Activated T-cell treated with anti-CD3 and anti-CD28 coated beads for 1 hour (primary cell): ENCODE results near the gene ANKRD13D.

Experiments
- DNase-seq: peaks from one replicate; pipeline ENCODE4 v3.0.0-alpha.2; 2020; ENCODE audit warnings: low read depth

ANKRD13D gene

GRCh38 chr11:67261946-67262681 is 27.0 kb upstream of the ANKRD13D start:
- no peak for DNase-seq

- DNase-seq: peak; percentile 62
Observed at GRCh38 chr11:67262731-67263675, 26.1 kb upstream of the ANKRD13D start.

DNA sequence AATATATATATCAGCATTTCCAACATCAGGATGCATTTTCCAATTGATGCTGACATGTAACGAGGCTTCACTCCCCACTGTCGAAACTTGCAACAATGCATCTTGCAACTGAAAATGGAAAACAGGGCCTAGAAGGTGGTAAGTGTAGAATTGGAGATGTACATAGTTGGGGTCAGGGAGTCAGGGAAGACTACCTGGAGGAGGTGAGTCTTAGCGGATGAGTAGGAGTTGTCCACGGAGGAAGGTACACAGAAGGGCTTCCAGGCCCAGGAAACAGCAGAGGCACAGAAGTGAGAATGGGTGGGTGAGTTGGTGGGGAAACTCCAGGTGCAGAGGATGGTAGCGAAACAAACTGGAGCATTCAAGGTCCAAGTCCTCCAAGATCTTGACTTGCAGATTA is 24.8 kb upstream of the ANKRD13D start:
- no peak for DNase-seq

- DNase-seq: no peak
Observed at GRCh38 chr11:67264877-67265632, 24.0 kb upstream of the ANKRD13D start.

DNA sequence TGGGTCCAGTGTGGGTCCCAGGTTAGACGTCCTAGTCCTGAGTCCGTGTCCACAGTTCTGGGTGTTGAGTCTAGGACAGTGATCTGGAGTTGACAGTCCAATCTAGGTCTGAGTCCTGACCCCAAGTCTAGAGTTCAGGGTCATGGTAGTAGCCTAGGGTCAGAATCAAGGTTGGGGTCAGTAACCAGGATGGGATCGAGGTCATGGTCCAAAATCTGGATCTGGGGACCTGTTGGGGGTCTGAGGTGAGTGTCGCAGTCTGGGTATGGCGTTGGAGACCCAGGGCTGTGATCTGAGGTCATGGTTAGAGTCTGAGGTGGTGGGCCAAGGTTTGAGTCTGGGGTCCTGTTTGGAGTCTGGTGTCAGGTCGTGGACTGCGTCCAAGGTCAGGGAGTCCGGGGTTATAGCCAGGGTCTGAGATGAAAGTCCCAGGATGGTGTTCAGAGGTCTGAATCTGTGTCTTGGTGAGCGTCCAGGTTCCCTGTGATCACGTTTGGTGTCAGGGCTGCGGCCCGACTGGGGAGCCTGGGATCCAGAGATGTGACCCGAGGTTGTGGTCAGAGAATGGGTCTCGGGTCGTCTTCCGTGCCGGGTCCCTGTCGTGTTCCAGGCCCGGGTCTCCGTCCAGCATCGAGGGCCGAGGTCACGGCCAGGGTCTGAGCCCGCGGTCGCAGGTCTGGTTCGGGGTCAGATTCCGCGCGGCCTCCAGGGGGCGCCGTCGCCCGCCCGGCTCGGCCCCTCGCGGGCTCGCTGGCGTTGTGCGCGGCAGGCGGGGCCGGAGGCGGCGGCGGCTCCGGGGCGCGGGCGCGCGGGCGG is 23.3 kb upstream of the ANKRD13D start:
- peak; percentile 68 for DNase-seq

DNA sequence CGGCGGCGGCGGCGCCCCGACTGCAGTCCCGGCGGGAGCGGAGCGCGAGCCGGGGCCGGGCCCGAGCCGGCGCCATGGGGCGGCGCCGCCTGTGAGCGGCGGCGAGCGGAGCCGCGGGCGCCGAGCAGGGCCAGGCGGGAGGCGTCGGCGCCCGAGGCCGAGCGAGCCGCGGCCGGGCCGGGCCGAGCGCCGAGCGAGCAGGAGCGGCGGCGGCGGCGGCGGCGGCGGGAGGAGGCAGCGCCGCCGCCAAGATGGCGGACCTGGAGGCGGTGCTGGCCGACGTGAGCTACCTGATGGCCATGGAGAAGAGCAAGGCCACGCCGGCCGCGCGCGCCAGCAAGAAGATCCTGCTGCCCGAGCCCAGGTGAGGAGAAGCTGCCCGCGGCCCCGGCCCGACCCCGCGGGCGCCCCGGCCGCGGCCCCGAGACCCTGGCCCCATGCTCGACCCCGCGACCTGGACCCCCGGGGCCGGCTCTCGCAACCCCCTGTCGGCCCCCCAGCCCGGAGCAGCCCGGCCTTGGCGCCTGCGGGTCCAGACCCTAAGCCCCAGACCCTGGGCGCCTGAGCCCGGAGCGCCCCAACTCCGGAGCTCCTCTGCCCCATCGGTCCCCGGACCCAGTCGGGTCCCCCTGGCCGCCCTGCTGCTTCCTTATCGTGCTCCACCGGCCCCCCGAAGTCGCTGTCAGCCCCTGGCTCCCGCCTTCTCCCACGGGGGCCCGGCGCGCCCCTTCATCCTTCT is 22.5 kb upstream of the ANKRD13D start, which contains the start of gene GRK2:
TSS of gene GRK2 (plus strand) at position 25 of the 739 bp plus-strand sequence. CDS start at position 252, 227 bp downstream.
- no peak for DNase-seq

- no peak for DNase-seq
Observed at GRCh38 chr11:67267188-67268080, 21.7 kb upstream of the ANKRD13D start.

GRCh38 chr11:67268081-67268961 is 20.8 kb upstream of the ANKRD13D start:
- peak; percentile 45 for DNase-seq

- DNase-seq: no peak
Observed at GRCh38 chr11:67268962-67269268, 20.2 kb upstream of the ANKRD13D start.

DNA sequence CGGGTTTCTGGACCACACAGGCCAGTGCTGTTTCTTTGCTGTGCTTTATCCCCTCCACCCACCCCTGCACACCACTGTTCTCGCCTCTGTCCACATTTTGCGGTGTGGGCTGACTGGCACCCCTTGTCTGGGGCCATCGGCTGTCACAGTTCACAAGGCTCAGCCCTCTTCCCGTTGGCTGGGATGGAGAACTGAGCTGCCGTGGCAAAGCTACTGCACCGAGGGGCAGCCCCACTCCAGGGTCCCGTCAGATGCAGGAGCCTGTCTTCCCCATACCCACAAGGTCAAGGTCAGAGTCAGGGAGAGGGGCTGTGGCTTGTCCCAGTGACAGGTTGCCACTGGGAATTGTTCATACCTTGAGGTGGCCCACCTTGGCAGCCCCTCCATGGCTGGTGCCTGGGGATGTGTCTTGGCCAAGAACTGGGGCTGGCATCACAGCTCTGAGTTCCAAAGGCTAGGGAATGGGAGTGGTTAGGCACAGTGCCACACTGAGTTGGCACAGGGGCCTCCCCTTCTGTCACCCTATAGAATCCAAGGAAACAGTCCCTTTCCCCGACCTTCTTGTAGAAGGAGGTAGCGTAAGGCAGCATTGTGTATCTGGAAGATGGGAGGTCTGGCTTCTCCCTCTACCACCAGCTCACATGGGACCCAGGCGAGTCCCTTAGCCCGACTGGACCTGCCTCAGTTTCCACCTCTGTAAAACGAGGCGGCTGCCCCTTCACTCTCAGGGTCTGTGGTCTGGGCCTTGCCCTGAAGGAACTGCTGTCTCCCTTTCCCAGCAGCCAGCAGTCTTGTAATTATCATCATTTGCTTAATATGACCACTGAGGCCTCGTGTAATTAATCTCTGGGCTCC is 19.5 kb upstream of the ANKRD13D start:
- DNase-seq: no peak

- no peak for DNase-seq
Observed at GRCh38 chr11:67270256-67271204, 18.6 kb upstream of the ANKRD13D start.

- no peak for DNase-seq
Observed at GRCh38 chr11:67271205-67271540, 17.9 kb upstream of the ANKRD13D start.

DNA sequence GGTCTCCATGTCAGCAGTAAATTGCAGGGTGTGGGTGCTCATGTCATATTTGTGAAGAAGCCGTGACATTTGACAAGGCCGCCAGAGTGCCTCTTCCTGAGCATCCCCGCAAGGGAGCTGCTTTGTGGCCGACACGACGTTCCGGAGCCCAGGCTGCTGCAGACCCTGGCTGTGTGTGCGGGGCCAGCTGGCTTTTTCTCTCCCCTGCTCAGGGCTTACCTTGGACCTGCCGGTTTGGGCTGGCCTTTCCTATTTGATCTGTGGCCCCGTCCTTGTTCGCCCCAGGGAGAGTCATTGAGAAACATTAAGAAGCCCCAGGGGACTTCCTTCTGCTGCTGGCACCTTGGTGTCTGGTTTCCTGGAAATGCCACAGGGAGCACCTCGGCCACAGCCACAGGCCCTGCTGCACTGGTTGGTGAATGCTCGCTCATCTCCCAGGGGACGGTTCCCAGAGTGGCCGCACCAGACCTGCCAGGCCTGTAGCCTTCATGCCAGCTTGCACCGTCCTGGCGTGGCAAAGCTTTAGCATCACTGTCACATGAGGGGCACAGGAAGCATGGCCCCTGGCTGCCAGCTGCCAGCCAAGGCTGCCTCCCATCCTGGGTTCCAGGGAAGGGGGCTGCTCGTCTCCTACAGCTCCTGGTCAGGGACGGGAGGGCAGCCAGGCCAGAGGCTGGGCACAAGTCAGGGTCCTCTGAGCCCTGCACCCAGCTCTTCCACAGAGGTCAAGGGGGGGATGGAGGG is 17.4 kb upstream of the ANKRD13D start:
- DNase-seq: no peak

DNA sequence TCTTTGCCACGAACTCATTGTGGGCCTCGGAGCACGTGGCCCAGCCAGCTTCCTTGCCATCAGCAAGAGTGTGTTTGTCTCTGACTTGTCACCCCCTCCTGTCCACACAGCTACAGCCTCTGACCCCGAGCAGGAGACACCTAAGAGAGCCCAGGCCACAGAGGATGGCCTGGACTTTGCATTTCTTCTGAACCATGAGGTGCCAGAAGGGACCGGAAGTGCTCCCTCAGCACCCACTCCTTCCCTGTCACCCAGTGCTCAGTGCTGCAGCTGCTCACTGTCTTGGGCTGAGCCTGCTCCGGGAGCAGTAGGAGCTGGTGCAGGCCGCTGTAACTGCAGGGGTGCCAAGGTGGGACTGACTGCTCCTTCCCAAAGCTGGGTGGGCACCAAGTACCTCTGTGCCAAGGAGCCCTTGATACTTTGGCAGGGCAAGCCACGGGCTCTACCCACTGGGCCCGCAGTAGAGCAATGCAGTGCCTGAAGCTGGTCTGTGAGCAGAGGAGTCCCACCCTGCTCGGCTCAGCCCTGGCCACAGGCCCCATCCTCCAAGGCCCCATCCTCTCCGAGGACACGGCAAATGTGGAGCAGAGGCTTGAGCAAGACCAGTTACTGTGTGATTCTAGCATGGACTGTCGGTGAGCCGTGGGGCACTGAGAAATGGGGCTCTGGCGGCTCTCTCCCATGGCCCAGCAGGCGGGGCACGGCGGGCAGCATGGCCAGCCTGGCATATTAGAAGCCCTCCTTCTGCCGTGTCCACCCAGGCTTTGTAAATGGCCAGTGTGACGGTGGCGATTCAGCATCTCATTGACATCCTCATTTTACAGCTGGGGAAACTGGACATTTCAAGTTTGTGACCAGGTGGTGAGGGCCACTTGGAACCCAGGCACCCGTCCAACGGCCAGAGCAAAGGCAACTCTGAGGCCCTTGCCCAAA is 16.5 kb upstream of the ANKRD13D start:
- DNase-seq: no peak
